HepG2 (cell line): ENCODE measurements around the gene FGD3.

Experiments
- NR3C1 ChIP-seq: sonication (generic); formaldehyde crosslinking; IDR thresholded peaks from 2 replicates; pipeline ENCODE4 v1.4.0; 2020; ENCODE audit warnings: missing genetic modification reagents
- PBX2 ChIP-seq: IDR thresholded peaks from 2 replicates; pipeline ENCODE4 v1.6.1; 2016; ENCODE audit warnings: control low read depth
- SRF ChIP-seq: IDR thresholded peaks from 2 replicates; pipeline ENCODE4 v1.6.1; 2011; ENCODE audit warnings: mild to moderate bottlenecking, low read depth, low read length, moderate library complexity
- TF ChIP-seq, protein P1 (sequence below): sonication (generic); formaldehyde crosslinking; IDR thresholded peaks from 2 replicates; pipeline ENCODE4 v1.5.0; 2020; ENCODE audit warnings: mild to moderate bottlenecking, missing genetic modification reagents, moderate library complexity

GRCh38 chr9:93057042-93057702 is 109.8 kb downstream of the FGD3 start:
- TF ChIP-seq SRF: no peak
- no peak for TF ChIP-seq NR3C1 (CRISPR knock-in tag)
- no peak for TF ChIP-seq PBX2
- TF ChIP-seq, protein P1, sequence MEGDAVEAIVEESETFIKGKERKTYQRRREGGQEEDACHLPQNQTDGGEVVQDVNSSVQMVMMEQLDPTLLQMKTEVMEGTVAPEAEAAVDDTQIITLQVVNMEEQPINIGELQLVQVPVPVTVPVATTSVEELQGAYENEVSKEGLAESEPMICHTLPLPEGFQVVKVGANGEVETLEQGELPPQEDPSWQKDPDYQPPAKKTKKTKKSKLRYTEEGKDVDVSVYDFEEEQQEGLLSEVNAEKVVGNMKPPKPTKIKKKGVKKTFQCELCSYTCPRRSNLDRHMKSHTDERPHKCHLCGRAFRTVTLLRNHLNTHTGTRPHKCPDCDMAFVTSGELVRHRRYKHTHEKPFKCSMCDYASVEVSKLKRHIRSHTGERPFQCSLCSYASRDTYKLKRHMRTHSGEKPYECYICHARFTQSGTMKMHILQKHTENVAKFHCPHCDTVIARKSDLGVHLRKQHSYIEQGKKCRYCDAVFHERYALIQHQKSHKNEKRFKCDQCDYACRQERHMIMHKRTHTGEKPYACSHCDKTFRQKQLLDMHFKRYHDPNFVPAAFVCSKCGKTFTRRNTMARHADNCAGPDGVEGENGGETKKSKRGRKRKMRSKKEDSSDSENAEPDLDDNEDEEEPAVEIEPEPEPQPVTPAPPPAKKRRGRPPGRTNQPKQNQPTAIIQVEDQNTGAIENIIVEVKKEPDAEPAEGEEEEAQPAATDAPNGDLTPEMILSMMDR: no peak
